K562 (cell line): Measurements from ENCODE around the gene KNDC1. TPM values are rescaled to one million over a fixed set of nuclear protein-coding genes. Genes with fewer than 3 reads are reported as not detected.

Experiments
- ATAC-seq: fragments of 200-7000 bp; cut with Tn5 transposase; 3 replicates; pipeline ENCODE4 v1.9.1; 2020; ENCODE audit warnings: moderate library complexity
- BruUV-seq: library from RNA; stranded (reverse); fragments of 400-500 nt; replicated peaks from 2 replicates; lab custom pipeline; 2021; lab: Mats Ljungman, UMichigan
- CTCF ChIA-PET: fragments of 300-600 bp; formaldehyde crosslinking; extraction: SDS; loops from one replicate; lab custom pipeline; 2021; ENCODE audit warnings: low intra/inter-chr PET ratio; lab: Yijun Ruan, JAX
- POLR2A ChIA-PET: fragments of 300-600, 350-650 bp; sonication (Branson Sonifier 250); formaldehyde crosslinking; extraction: SDS; loops from one replicate; lab custom pipeline; 2021; ENCODE audit warnings: antibody characterized with exemption, inconsistent platforms; lab: Yijun Ruan, JAX
- DNase-seq, 4 experiments: peaks; one replicate each; pipeline versions ENCODE4 v3.0.0 to v3.0.0-alpha.2; 2011 to 2018; ENCODE audit warnings: low spot score in 3 of 4, mixed read lengths in 3 of 4; ENCODE audit errors: extremely low read depth in 1 of 4
- FAIRE-seq: peaks from 2 replicates; lab custom pipeline; 2011; peaks lifted over from hg19 to GRCh38; lab: Jason Lieb, UNC
- H2AFZ ChIP-seq: 2 replicates; pipeline ENCODE4 v1.6.0; 2011; ENCODE audit warnings: low read depth, low read length, control low read depth, inconsistent platforms
- H3K27ac ChIP-seq: fragments of 200-600 bp; 3 replicates; pipeline ENCODE4 v1.8.0; 2011; ENCODE audit warnings: low read depth, mild to moderate bottlenecking, control low read depth, inconsistent platforms, low read length, moderate library complexity, mixed read lengths; ENCODE audit errors: extremely low read depth
- H3K27me3 ChIP-seq, 2 experiments: fragments of 300-600 bp in 1 of 2; 2 replicates in 1 of 2; 3 replicates in 1 of 2; pipeline versions ENCODE4 v1.6.0 to v1.8.0; 2011; ENCODE audit warnings: inconsistent platforms in 2 of 2, low read length in 2 of 2, mild to moderate bottlenecking in 1 of 2, mixed read lengths in 1 of 2, moderate library complexity in 1 of 2; ENCODE audit not compliant: control insufficient read depth in 2 of 2, insufficient read depth in 2 of 2
- H3K36me3 ChIP-seq: fragments of 300-600 bp; 3 replicates; pipeline ENCODE4 v1.8.0; 2011; ENCODE audit warnings: mild to moderate bottlenecking, low read length, inconsistent platforms; ENCODE audit not compliant: control insufficient read depth, insufficient read depth
- H3K4me1 ChIP-seq, 2 experiments: fragments of 200-600 bp in 1 of 2; replicated peaks in 1 of 2; 2 replicates in 1 of 2; 3 replicates in 1 of 2; pipeline versions ENCODE4 v1.5.1 to v1.8.0; 2011; ENCODE audit warnings: inconsistent platforms in 2 of 2, low read length in 2 of 2, mild to moderate bottlenecking in 1 of 2, mixed read lengths in 1 of 2, moderate library complexity in 1 of 2; ENCODE audit not compliant: control insufficient read depth in 2 of 2, insufficient read depth in 2 of 2
- H3K4me2 ChIP-seq: 2 replicates; pipeline ENCODE4 v1.6.1; 2011; ENCODE audit warnings: low read length, control low read depth, inconsistent platforms, mixed read lengths; ENCODE audit not compliant: insufficient read depth
- H3K4me3 ChIP-seq: fragments of 200-600 bp; sonication (generic), shearing (Covaris generic); 2 replicates; pipeline ENCODE4 v1.5.1; 2016; ENCODE audit warnings: control low read depth, inconsistent platforms
- H3K79me2 ChIP-seq: fragments of 200-600 bp; 3 replicates; pipeline ENCODE4 v1.8.0; 2011; ENCODE audit warnings: low read length, inconsistent platforms; ENCODE audit not compliant: control insufficient read depth, insufficient read depth
- H3K9ac ChIP-seq, 2 experiments: 2 replicates each; pipeline versions ENCODE4 v1.6.0 to v1.6.1; 2011; ENCODE audit warnings: low read depth in 2 of 2, low read length in 2 of 2, control low read depth in 1 of 2, inconsistent platforms in 1 of 2, mild to moderate bottlenecking in 1 of 2, mixed read lengths in 1 of 2; ENCODE audit not compliant: insufficient read depth in 1 of 2
- H3K9me1 ChIP-seq: one replicate; pipeline ENCODE4 v1.6.0; 2011; ENCODE audit warnings: inconsistent platforms, mild to moderate bottlenecking, low read length, moderate library complexity; ENCODE audit not compliant: control insufficient read depth, insufficient read depth
- H3K9me3 ChIP-seq: replicated peaks from 2 replicates; pipeline ENCODE4 v1.5.1; 2011; ENCODE audit warnings: low read depth, low read length, inconsistent platforms; ENCODE audit not compliant: control insufficient read depth, insufficient read depth
- H4K20me1 ChIP-seq: replicated peaks from 2 replicates; pipeline ENCODE4 v1.6.1; 2011; ENCODE audit warnings: low read length, inconsistent platforms, mixed read lengths; ENCODE audit not compliant: control insufficient read depth, insufficient read depth
- CREM ChIP-seq: IDR thresholded peaks from 2 replicates; pipeline ENCODE4 v1.6.1; 2014; ENCODE audit warnings: antibody characterized with exemption, low read depth
- KHSRP ChIP-seq: fragments of 450-650 bp; IDR thresholded peaks from 2 replicates; pipeline ENCODE4 v1.6.1; 2017
- MYC ChIP-seq, 2 experiments: fragments of 250-450 bp in 1 of 2; sonication (Bioruptor Pico) in 1 of 2; IDR thresholded peaks; 2 replicates each; pipeline versions ENCODE4 v1.5.1 to v1.6.1; 2012 to 2021; ENCODE audit warnings: low read depth in 2 of 2, borderline replicate concordance in 1 of 2, improper control_type of control experiment in 1 of 2, low read length in 1 of 2, mild to moderate bottlenecking in 1 of 2, moderate library complexity in 1 of 2
- NR2C1 ChIP-seq, 2 experiments: fragments of 450-650 bp; IDR thresholded peaks; 2 replicates each; pipeline ENCODE4 v1.6.1; 2017; ENCODE audit warnings: mild to moderate bottlenecking in 2 of 2, antibody characterized with exemption in 1 of 2, inconsistent platforms in 1 of 2, missing compliant biosample characterization in 1 of 2, missing genetic modification characterization in 1 of 2
- NR2F6 ChIP-seq: fragments of 450-650 bp; formaldehyde crosslinking; IDR thresholded peaks from 2 replicates; pipeline ENCODE4 v1.4.0; 2020; ENCODE audit warnings: mild to moderate bottlenecking
- PHF21A ChIP-seq: fragments of 450-650 bp; IDR thresholded peaks from 2 replicates; pipeline ENCODE4 v1.6.1; 2017; ENCODE audit warnings: low read depth, borderline replicate concordance
- POLR2A ChIP-seq: fragments of 450-650 bp; conservative IDR thresholded peaks from 2 replicates; pipeline ENCODE4 v1.6.1; 2016
- POLR3A ChIP-seq: IDR thresholded peaks from 2 replicates; pipeline ENCODE4 v1.6.1; 2011; ENCODE audit warnings: borderline replicate concordance, mild to moderate bottlenecking, moderate library complexity; ENCODE audit not compliant: insufficient read length, insufficient read depth; ENCODE audit errors: extremely low read depth
- RBFOX2 ChIP-seq: fragments of 200-400 bp; formaldehyde crosslinking; IDR thresholded peaks from 2 replicates; pipeline ENCODE4 v1.6.1; 2017; ENCODE audit warnings: low read depth, mild to moderate bottlenecking, low read length, moderate library complexity
- ZC3H8 ChIP-seq: fragments of 450-650 bp; IDR thresholded peaks from 2 replicates; pipeline ENCODE4 v1.6.1; 2017
- ZFX ChIP-seq: sonication (generic); formaldehyde crosslinking; IDR thresholded peaks from 2 replicates; pipeline ENCODE4 v1.8.0; 2022; ENCODE audit warnings: mild to moderate bottlenecking, missing genetic modification reagents, moderate library complexity
- WGBS: fragments of 100-300 bp; shearing (Covaris generic); methylation state at CpG from one replicate; pipeline ENCODE4 v1.1.6; 2016; ENCODE audit warnings: low coverage, mixed read lengths; ENCODE audit not compliant: insufficient coverage; ENCODE audit errors: missing lambda C conversion rate; 5-methylcytosine and 5-hydroxymethylcytosine counted together
- in situ Hi-C: fragments of 300-500 bp; cut with MboI; formaldehyde crosslinking; loops from 4 replicates; pipeline ENCODE4 v1.15.0; 2018; ENCODE audit warnings: inconsistent platforms, mixed read lengths
- intact Hi-C: fragments of 100-400 bp; cut with micrococcal nuclease; formaldehyde crosslinking; loops from 2 replicates; pipeline ENCODE4 v1.14.2; 2022
- polyA plus RNA-seq, 8 experiments: library from polyadenylated mRNA; depleted of rRNA in 4 of 8; stranded (reverse) in 5 of 8; unstranded in 3 of 8; fragments of >200 nt; fragmentation: Nextera tagmentation in 2 of 8; fragmentation: Illumina TruSeq in 1 of 8; extraction: Ambion mirVana in 2 of 8; extraction: Trizol in 1 of 8; gene quantifications; 2 replicates each; pipeline versions ENCODE4 v1.2.1 to v1.2.3, GENCODE V29; 2011 to 2014; ENCODE audit warnings: inconsistent platforms in 1 of 8, missing spikeins in 1 of 8
- total RNA-seq, 7 experiments: library from RNA; depleted of rRNA in 6 of 7; stranded (reverse); fragments of >200 nt in 6 of 7; fragmentation: Illumina TruSeq in 2 of 7; extraction: Trizol in 2 of 7; gene quantifications; 2 replicates each; pipeline versions ENCODE4 v1.2.1 to v1.2.3, GENCODE V29; 2011 to 2021; ENCODE audit warnings: low replicate concordance in 1 of 7
- TF ChIP-seq, protein P1 (sequence below): sonication (generic); formaldehyde crosslinking; IDR thresholded peaks from 2 replicates; pipeline ENCODE4 v1.9.0; 2022; ENCODE audit warnings: mild to moderate bottlenecking, missing genetic modification reagents
- TF ChIP-seq, protein P2 (sequence below): sonication (generic); formaldehyde crosslinking; IDR thresholded peaks from 2 replicates; pipeline ENCODE4 v1.5.0; 2020; ENCODE audit warnings: missing genetic modification reagents
- TF ChIP-seq, protein P3 (sequence below): fragments of 450-650 bp; IDR thresholded peaks from 2 replicates; pipeline ENCODE4 v1.6.1; 2017; ENCODE audit warnings: antibody characterized with exemption, mild to moderate bottlenecking

The KNDC1 gene
- total and polyA plus RNA-seq, 9 of the 15 experiments (the other 6 are each of a cell fraction or from before 2014, with no cell fraction given): 0.07 to 0.26 (median 0.11) TPM; not detected in 6

DNA sequence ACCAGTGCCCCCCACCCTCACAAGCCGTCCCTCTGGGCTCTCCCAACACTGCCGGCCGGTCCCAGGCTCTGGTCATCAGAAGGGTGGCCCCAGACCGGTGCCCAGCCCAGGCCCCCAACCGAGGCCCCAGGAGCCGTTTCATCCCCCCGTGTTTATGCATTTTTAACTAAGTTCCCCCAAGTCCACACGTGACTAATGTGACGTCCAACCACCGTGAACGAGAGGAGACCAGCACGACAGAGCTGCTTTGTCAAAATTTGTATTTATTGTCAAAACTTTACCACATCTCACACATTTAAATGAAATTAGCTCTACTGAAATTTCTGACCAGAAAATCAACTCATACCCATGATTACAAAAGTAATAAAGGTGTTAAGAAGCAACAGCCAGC, 86.2 kb downstream of the KNDC1 start (continued):
- TF ChIP-seq, protein P1, sequence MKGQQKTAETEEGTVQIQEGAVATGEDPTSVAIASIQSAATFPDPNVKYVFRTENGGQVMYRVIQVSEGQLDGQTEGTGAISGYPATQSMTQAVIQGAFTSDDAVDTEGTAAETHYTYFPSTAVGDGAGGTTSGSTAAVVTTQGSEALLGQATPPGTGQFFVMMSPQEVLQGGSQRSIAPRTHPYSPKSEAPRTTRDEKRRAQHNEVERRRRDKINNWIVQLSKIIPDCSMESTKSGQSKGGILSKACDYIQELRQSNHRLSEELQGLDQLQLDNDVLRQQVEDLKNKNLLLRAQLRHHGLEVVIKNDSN (CRISPR knock-in tag): peak; percentile 56
- TF ChIP-seq PHF21A (no peak), NR2F6 (CRISPR knock-in tag) (no peak), RBFOX2 (peak; percentile 19; the same call in 1 of the 2 replicates), ZFX (CRISPR knock-in tag) (peak; percentile 33)
- TF ChIP-seq, protein P2, sequence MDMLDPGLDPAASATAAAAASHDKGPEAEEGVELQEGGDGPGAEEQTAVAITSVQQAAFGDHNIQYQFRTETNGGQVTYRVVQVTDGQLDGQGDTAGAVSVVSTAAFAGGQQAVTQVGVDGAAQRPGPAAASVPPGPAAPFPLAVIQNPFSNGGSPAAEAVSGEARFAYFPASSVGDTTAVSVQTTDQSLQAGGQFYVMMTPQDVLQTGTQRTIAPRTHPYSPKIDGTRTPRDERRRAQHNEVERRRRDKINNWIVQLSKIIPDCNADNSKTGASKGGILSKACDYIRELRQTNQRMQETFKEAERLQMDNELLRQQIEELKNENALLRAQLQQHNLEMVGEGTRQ: peak; percentile 67

DNA sequence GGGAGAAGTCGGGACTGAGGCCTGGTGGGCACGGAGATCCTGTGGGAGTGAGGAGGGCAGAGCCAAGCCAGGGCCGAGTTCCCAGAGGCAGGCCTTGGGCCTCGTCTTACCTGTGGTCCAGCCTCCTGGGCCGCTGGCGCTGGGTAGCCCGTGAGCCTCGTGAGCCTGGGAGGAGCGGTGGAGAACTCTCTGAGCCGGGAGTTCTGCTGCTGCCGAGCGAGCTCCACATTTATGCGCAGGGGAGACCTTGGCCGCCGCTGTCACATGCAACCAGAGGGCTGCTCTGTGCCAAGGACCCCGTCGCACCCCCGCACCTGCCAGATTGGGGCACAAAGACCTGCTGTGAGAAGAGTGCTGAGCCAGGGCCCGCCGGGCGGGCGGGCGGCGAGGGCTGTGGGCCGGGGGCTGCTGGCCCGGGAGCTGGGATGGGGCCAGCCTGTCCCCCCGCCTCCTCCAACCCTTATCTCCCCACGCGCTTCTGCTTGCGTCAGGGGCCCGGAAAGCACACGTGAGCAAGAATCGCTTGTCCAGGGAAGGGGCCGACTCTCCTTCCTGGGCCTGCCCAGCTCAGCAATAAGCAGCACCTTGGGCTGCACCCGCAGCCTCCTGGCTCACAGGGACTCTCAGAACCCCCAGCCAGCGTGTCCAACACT, 87.8 kb downstream of the KNDC1 start:
- H3K27ac ChIP-seq: peak overlapping the region; percentile 30; the same call in 2 of the 3 replicates
- intact Hi-C loops (loop anchor here (2.0 to 5.0 kb wide), 2 partner anchors 65 to 106 kb away; no protein-coding TSS in a partner anchor), in situ Hi-C loops (loop anchor here (5.0 kb wide), 2 partner anchors 59 to 101 kb away; partner anchors contain the start of genes TUBGCP2 and ZNF511)
- ChIA-PET POLR2A (interaction anchor here (1.0 to 3.1 kb wide), 2 partner anchors 10 to 28 kb away, joined by 4 to 18 read pairs; no protein-coding TSS in a partner anchor), CTCF (no interaction called here)
- no peaks in the 10 kb centered on the region for H4K20me1 ChIP-seq
- 62% methylated on average over 12 of the region's 36 CpGs for WGBS
- H3K79me2 ChIP-seq: no peaks in the 10 kb centered on the region
- ATAC-seq (peak; percentile 11; the same call in 2 of the 3 replicates), FAIRE-seq (no peak), DNase-seq (peak; percentile 30 to 58 (median 34))
- peak overlapping the region; percentile 41; the same call in 1 of the 2 replicates for H3K4me2 ChIP-seq
- H3K9me3 ChIP-seq: no peaks in the 10 kb centered on the region
- no peaks in the 10 kb centered on the region for H3K36me3 ChIP-seq
- no peak overlapping the region for H3K4me3 ChIP-seq
- no peaks in the 10 kb centered on the region; a peak in 1 of 5 replicates for H3K27me3 ChIP-seq
- peaks cover 35 to 90% of the 10 kb centered on the region in 2 experiments for H3K4me1 ChIP-seq
- H2AFZ ChIP-seq: peak overlapping the region; percentile 84
- no peaks in the 10 kb centered on the region for H3K9me1 ChIP-seq
- H3K9ac ChIP-seq: peak overlapping the region; percentile 34 to 72; a peak in 3 of 4 replicates
- no TSS peak for BruUV-seq
- TF ChIP-seq POLR2A: no peak
- peak; percentile 69 for TF ChIP-seq CREM
- TF ChIP-seq ZC3H8: no peak
- peak; percentile 66 for TF ChIP-seq RBFOX2
- TF ChIP-seq POLR3A: no peak
- no peak for TF ChIP-seq NR2C1 (IDR thresholded peaks at IDR 0.05)
- no peak for TF ChIP-seq NR2C1 (tag; IDR thresholded peaks at IDR 0.05)
- TF ChIP-seq MYC (IDR thresholded peaks at IDR 0.05; ENCODE audit: low read depth, low read length): peak; percentile 67
- no peak for TF ChIP-seq MYC (CRISPR knock-in tag; IDR thresholded peaks at IDR 0.05; ENCODE audit: borderline replicate concordance, low read depth)
- TF ChIP-seq, protein P3, sequence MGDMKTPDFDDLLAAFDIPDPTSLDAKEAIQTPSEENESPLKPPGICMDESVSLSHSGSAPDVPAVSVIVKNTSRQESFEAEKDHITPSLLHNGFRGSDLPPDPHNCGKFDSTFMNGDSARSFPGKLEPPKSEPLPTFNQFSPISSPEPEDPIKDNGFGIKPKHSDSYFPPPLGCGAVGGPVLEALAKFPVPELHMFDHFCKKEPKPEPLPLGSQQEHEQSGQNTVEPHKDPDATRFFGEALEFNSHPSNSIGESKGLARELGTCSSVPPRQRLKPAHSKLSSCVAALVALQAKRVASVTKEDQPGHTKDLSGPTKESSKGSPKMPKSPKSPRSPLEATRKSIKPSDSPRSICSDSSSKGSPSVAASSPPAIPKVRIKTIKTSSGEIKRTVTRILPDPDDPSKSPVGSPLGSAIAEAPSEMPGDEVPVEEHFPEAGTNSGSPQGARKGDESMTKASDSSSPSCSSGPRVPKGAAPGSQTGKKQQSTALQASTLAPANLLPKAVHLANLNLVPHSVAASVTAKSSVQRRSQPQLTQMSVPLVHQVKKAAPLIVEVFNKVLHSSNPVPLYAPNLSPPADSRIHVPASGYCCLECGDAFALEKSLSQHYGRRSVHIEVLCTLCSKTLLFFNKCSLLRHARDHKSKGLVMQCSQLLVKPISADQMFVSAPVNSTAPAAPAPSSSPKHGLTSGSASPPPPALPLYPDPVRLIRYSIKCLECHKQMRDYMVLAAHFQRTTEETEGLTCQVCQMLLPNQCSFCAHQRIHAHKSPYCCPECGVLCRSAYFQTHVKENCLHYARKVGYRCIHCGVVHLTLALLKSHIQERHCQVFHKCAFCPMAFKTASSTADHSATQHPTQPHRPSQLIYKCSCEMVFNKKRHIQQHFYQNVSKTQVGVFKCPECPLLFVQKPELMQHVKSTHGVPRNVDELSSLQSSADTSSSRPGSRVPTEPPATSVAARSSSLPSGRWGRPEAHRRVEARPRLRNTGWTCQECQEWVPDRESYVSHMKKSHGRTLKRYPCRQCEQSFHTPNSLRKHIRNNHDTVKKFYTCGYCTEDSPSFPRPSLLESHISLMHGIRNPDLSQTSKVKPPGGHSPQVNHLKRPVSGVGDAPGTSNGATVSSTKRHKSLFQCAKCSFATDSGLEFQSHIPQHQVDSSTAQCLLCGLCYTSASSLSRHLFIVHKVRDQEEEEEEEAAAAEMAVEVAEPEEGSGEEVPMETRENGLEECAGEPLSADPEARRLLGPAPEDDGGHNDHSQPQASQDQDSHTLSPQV: peak; percentile 65; the same call in 1 of the 2 replicates
- TF ChIP-seq KHSRP: no peak
